Stimulated activated naive CD8-positive, alpha-beta T cell treated with anti-CD3 and anti-CD28 coated beads, Interleukin-15, Interleukin-2, amounts not matched to agents 100 U/mL and 50 U/mL, for 24 hours (primary cell): ENCODE data around the gene DNAJB7.
"Not testable (repeated sequence)": the region's sequence is repeated elsewhere in the genome, so short reads cannot be mapped to it uniquely, and the experiment has no call there.

ENCODE experiments used
- ATAC-seq: fragments of 150-1000 bp; cut with Tn5 transposase; one replicate; pipeline ENCODE4 v1.10.0; 2021
- DNase-seq: peaks from one replicate; pipeline ENCODE4 v3.0.0; 2021

Gene DNAJB7

DNA sequence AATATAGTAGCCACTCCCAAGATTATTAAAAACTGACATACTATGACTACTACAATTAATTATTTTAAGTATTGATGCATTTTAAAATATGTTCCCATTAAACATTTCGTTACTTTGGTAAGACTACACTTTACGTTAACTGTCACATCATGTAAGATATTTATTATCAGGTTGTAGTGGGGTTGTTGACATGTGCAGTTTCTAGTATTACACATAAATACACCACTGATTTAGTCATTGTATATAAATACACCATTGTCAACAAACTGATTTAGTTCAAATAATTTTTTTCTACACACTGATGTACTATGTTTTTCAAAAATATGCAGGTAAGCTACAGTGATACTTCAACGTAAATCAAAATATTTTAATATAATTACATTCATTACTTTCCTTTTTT is 17.0 kb downstream of the DNAJB7 start:
- ATAC-seq (no peak), DNase-seq (no peak)

- DNase-seq (no peak), ATAC-seq (no peak)
These were observed 23.4 kb downstream of the DNAJB7 start for GRCh38 chr22:40838486-40838885.

GRCh38 chr22:40834619-40835018 is 27.3 kb downstream of the DNAJB7 start:
- DNase-seq, result no peak
- no peak for ATAC-seq

GRCh38 chr22:40829131-40829530 is 32.8 kb downstream of the DNAJB7 start:
- DNase-seq (no peak), ATAC-seq (no peak)

- DNase-seq (no peak), ATAC-seq (no peak)
These were observed 34.8 kb downstream of the DNAJB7 start for GRCh38 chr22:40826984-40827741.

- DNase-seq, ATAC-seq: not testable (repeated sequence)
These were observed 35.6 kb downstream of the DNAJB7 start for GRCh38 chr22:40826292-40826691.

DNA sequence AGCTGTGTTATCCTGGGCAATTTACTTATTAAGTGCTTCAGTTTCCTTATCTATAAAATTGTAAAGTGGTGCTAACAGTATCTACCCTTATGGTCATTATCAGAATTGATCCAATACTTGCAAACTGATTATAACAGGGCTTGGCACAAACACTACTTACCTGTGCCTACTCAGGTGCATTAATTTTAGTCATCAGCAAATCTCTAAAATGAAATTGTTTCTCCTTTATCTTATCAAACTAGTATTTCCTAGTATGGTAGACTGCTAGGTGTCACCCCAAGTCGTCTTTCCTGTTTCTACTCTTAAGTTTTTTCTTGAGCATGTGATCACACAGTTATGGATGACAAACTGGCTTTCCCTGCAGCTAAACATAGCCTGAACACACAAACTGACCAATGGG is 38.5 kb downstream of the DNAJB7 start:
- ATAC-seq, result no peak
- no peak for DNase-seq

DNA sequence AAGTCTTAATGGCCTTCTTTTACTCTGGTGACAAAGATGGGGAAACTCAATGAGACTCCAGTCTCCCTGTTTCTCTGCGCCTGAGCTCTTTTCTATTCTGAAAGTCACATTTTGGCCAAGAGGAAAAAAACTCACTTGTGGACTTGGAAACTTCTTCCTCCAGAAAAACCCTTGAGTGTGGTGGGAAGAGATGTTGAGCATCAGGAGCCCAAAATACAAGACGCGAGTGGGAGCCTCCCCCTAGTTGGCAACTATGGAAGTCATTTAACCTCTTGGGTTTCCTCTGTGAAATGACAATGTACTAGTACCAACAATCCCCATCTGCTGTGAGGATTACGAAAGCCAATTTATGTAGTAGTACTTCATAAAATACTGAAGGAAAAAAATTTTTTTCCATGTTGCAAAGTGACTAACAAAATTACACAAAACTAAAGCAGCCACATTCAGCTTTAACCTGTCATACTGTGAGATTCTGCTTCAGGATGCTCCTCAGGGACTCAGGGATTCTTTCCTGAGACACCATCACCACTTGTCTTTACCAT is 42.2 kb downstream of the DNAJB7 start:
- no peak for DNase-seq
- ATAC-seq, result no peak

DNA sequence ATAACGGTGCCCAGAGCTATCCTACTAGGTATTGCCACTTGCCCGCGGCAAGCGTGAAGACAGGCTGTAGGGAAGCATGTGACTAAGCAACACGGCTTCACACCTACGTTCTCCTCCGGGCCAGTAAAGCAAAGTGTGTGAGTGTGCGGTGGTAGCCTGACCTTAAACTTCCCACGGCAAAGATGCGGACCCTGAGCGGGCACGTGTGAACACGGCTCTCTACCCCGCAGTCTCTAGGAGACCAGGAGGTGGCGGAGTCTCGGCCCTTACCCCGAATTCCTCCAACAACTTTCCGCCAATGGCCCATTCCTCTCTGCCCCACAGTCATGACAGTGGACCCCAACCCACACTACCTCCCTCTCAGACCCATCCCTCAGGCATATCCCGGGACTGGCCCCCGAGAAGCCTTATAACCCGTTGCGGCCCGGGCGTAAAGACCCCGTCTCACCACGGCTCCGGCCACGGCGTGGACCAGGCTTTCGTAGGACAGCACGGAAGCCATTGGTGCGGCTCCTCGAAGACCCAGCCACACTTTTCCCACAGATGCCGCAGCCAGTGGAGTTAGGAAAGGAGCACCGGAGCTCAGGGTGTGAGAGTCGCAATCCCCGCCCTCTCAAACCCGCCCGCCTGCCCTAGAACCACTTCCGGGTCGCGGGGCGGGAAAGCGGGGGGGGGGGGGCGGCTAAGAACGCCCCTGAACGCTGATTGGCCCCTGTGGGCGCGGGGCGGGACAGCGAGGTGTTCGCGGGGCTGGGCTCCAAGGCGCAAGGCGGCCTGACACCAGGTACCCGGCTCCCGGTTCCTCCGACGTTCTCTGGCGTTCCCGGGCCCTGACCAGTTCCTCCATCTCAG is 42.9 kb downstream of the DNAJB7 start, which contains the start of gene SLC25A17:
SLC25A17 (minus strand) TSS at position 600 of the 852 bp plus-strand sequence; CDS start at position 502, 98 bp downstream.
- DNase-seq (peak; percentile 91), ATAC-seq (peak; percentile 94)

DNA sequence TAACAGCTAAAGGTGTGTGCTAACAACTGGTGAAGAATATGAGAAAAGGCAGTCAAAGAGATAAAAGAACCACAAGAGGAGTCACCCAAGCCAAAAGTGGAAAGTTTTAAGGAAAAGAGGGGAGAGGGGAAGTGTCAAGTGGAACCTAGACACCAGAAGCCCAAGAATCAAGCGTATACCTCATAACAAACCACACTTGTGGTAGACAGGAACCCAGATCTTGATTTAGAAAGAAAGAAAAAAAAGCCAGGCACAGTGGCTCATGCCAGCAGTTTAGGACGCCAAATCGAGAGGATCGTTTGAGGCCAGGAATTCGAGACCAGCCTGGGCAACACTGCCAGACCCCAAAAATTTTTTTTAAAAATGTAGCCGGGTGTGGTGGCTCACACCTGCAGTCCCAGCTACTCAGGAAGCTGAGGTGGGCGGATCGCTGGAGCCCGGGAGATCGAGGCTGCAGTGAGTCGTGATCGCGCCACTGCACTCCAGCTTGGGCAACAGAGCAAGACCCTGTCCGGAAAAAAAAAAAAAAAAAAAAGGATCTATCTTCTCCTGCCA is 43.6 kb downstream of the DNAJB7 start:
- no peak for ATAC-seq
- DNase-seq, result no peak

GRCh38 chr22:40817737-40818136 is 44.2 kb downstream of the DNAJB7 start:
- no peak for ATAC-seq
- DNase-seq, result no peak

DNA sequence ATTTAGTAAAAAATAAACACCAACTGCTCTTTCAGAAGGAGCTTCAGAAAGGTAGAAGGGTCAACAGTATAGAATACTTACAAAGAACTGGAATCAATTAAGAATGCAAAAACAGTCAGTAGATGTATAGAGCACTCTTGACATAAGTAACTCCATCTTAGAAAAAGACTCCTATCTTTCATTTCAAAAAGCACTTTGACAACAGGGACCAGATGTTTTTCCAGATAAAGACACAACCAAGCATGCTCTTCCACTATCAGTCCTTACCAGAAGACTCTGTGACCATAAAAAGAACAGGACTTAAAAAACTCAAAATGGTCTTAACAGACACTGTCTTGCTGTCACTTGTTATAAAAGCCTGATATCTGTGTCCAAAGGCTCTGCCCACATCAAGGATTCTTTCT is 48.0 kb downstream of the DNAJB7 start:
- ATAC-seq (no peak), DNase-seq (no peak)
